Activated CD4-positive, alpha-beta memory T cell treated with anti-CD3 and anti-CD28 coated beads, Interleukin-2, amount 10 ng/mL, durations not matched to agents 7 days and 5 days (primary cell): ENCODE results near the gene TMEM263. TPM values are rescaled to one million over a fixed set of nuclear protein-coding genes. Genes with fewer than 3 reads are reported as not detected.
"Not testable (repeated sequence)": the region's sequence is repeated elsewhere in the genome, so short reads cannot be mapped to it uniquely, and the experiment has no call there.

Source experiments
- CTCF ChIA-PET: fragments of 350-600 bp; sonication (Branson Sonifier 250); formaldehyde crosslinking; loops from one replicate; lab custom pipeline; 2021; ENCODE audit warnings: antibody characterized with exemption, inconsistent platforms; lab: Charles Lee
- POLR2A ChIA-PET: fragments of 350-600 bp; sonication (Branson Sonifier 250); formaldehyde crosslinking; loops from one replicate; lab custom pipeline; 2021; ENCODE audit warnings: antibody characterized with exemption; lab: Charles Lee
- DNase-seq: peaks from one replicate; pipeline ENCODE4 v3.0.0-alpha.2; 2020
- H3K27ac Mint-ChIP-seq: one replicate; pipeline ENCODE4 v1.8.0; 2021; ENCODE audit warnings: mild to moderate bottlenecking, mixed read lengths
- H3K27me3 Mint-ChIP-seq: one replicate; pipeline ENCODE4 v1.8.0; 2021; ENCODE audit warnings: mixed read lengths
- H3K36me3 Mint-ChIP-seq: one replicate; pipeline ENCODE4 v1.8.0; 2021; ENCODE audit warnings: low read depth, mixed read lengths
- H3K4me1 Mint-ChIP-seq: one replicate; pipeline ENCODE4 v1.8.0; 2021; ENCODE audit warnings: mixed read lengths
- H3K4me3 Mint-ChIP-seq: one replicate; pipeline ENCODE4 v1.8.0; 2021; ENCODE audit warnings: mild to moderate bottlenecking, mixed read lengths
- H3K9me3 Mint-ChIP-seq: one replicate; pipeline ENCODE4 v1.8.0; 2021; ENCODE audit warnings: mixed read lengths
- total RNA-seq, 2 experiments: library from RNA; stranded (reverse); gene quantifications; one replicate each; pipeline ENCODE4 v1.2.3, GENCODE V29; 2021

TMEM263 gene
- total RNA-seq, 2 experiments from 2014 or later = 26.0 to 27.0 TPM

GRCh38 chr12:106999446-106999845, 43.7 kb downstream of the TMEM263 start:
- Mint-ChIP-seq H3K36me3 (peaks cover 14% of the 10 kb centered on the region), H3K27ac (no peak overlapping the region), H3K4me3 (no peak overlapping the region), H3K4me1 (no peaks in the 10 kb centered on the region), H3K27me3 (no peaks in the 10 kb centered on the region), H3K9me3 (no peaks in the 10 kb centered on the region)
- ChIA-PET POLR2A (no interaction called here), CTCF (interaction anchor here (0.7 kb wide), 1 partner anchor 313 kb away, joined by 5 read pairs; no protein-coding TSS in a partner anchor)
- DNase-seq = no peak

- CTCF ChIA-PET, DNase-seq, H3K27ac Mint-ChIP-seq, POLR2A ChIA-PET, H3K9me3 Mint-ChIP-seq, H3K4me3 Mint-ChIP-seq, H3K4me1 Mint-ChIP-seq, H3K36me3 Mint-ChIP-seq, H3K27me3 Mint-ChIP-seq: not testable (repeated sequence)
Measured at GRCh38 chr12:107002665-107003064, 47.0 kb downstream of the TMEM263 start.

GRCh38 chr12:107007411-107007810, 51.7 kb downstream of the TMEM263 start:
- CTCF ChIA-PET = no interaction called here
- H3K27me3 Mint-ChIP-seq = no peaks in the 10 kb centered on the region
- POLR2A ChIA-PET = no interaction called here
- H3K4me1 Mint-ChIP-seq = no peaks in the 10 kb centered on the region
- no peaks in the 10 kb centered on the region for H3K9me3 Mint-ChIP-seq
- no peak overlapping the region for H3K27ac Mint-ChIP-seq
- no peak overlapping the region for H3K4me3 Mint-ChIP-seq
- H3K36me3 Mint-ChIP-seq = no peaks in the 10 kb centered on the region
- DNase-seq = no peak

- ChIA-PET POLR2A (interaction anchor here (0.6 kb wide), 1 partner anchor 18 kb away, joined by 4 read pairs; no protein-coding TSS in a partner anchor), CTCF (no interaction called here)
- Mint-ChIP-seq H3K4me3 (no peak overlapping the region), H3K9me3 (no peaks in the 10 kb centered on the region), H3K4me1 (no peaks in the 10 kb centered on the region), H3K27ac (no peak overlapping the region), H3K36me3 (no peaks in the 10 kb centered on the region), H3K27me3 (no peaks in the 10 kb centered on the region)
- no peak for DNase-seq
Measured at GRCh38 chr12:107011519-107011918, 55.8 kb downstream of the TMEM263 start.

- no peak for DNase-seq
- Mint-ChIP-seq H3K27ac (no peak overlapping the region), H3K4me1 (no peaks in the 10 kb centered on the region), H3K27me3 (no peaks in the 10 kb centered on the region), H3K36me3 (no peaks in the 10 kb centered on the region), H3K9me3 (no peaks in the 10 kb centered on the region), H3K4me3 (no peak overlapping the region)
- ChIA-PET POLR2A (interaction anchor here (1.0 kb wide), 1 partner anchor 26 kb away, joined by 3 read pairs; the partner anchor contains the start of gene MTERF2), CTCF (interaction anchor here (1.5 kb wide), 1 partner anchor 92 kb away, joined by 10 read pairs; no protein-coding TSS in a partner anchor)
Measured at GRCh38 chr12:107012736-107013425, 57.2 kb downstream of the TMEM263 start.

- CTCF ChIA-PET = interaction anchor here (1.2 to 1.5 kb wide), 3 partner anchors 10 to 91 kb away, joined by 3 to 10 read pairs (median 3); no protein-coding TSS in a partner anchor
- POLR2A ChIA-PET = interaction anchor here (1.0 kb wide), 1 partner anchor 27 kb away, joined by 3 read pairs; the partner anchor contains the start of gene MTERF2
- DNase-seq = no peak
- no peak overlapping the region for H3K4me3 Mint-ChIP-seq
- H3K36me3 Mint-ChIP-seq = no peaks in the 10 kb centered on the region
- no peaks in the 10 kb centered on the region for H3K4me1 Mint-ChIP-seq
- no peaks in the 10 kb centered on the region for H3K9me3 Mint-ChIP-seq
- H3K27me3 Mint-ChIP-seq = no peaks in the 10 kb centered on the region
- H3K27ac Mint-ChIP-seq = no peak overlapping the region
Measured at GRCh38 chr12:107014055-107014454, 58.3 kb downstream of the TMEM263 start.

- Mint-ChIP-seq H3K36me3 (peaks cover 5% of the 10 kb centered on the region), H3K27ac (no peak overlapping the region)
- POLR2A ChIA-PET = no interaction called here
Measured at GRCh38 chr12:107017042-107017441, 61.3 kb downstream of the TMEM263 start.

GRCh38 chr12:107019546-107019945, 63.8 kb downstream of the TMEM263 start:
- CTCF ChIA-PET = no interaction called here
- Mint-ChIP-seq H3K9me3 (no peaks in the 10 kb centered on the region), H3K36me3 (peaks cover 5% of the 10 kb centered on the region), H3K27me3 (no peaks in the 10 kb centered on the region), H3K4me3 (no peak overlapping the region), H3K4me1 (no peaks in the 10 kb centered on the region), H3K27ac (no peak overlapping the region)
- DNase-seq = no peak
- POLR2A ChIA-PET = no interaction called here

More at GRCh38 chr12:107017042-107017441, 61.3 kb downstream of the TMEM263 start:
- CTCF ChIA-PET = no interaction called here
- DNase-seq = no peak
- Mint-ChIP-seq H3K4me1 (no peaks in the 10 kb centered on the region), H3K9me3 (no peaks in the 10 kb centered on the region), H3K4me3 (no peak overlapping the region), H3K27me3 (no peaks in the 10 kb centered on the region)

Other genes starting within 250 kb of the TMEM263 start
- 10 to 100 TPM in 1 of 2 experiments, 1 to 10 TPM in 1; 9.1 to 11.6 TPM for gene RIC8B, start 181.2 kb upstream of the TMEM263 start, total RNA-seq
- gene MTERF2, start 31.2 kb downstream of the TMEM263 start, total RNA-seq = 1 to 10 TPM; 5.5 to 6.4 TPM
- 10 to 100 TPM; 16.4 to 16.6 TPM for gene CRY1, start 137.6 kb downstream of the TMEM263 start, total RNA-seq